ENCODE measurements around the gene DMD. TPM values are rescaled to one million over a fixed set of nuclear protein-coding genes. Genes with fewer than 3 reads are reported as not detected.

The DMD gene
- polyA plus RNA-seq, 4 donors, result 1.6 to 11.6 (median 2.9) TPM

DNA sequence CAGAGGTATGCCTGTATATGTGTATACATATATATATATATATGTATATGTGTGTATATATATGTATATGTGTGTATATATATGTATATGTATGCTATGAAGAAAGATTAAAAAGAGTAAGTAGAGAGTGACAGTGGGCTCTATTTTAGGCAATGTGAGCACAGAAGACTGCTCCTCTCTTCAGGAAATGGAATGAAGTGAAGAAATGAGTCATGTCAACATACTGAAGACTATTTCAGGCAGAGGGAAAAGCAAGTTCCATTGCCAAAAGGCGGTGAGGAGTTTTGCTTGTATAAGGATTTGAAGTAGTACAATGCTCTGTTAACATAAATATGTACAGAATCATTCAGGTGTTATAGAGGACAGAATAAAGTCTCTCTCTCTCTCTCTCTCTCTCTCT is 1366.3 kb downstream of the DMD start:
- H3K9me3 ChIP-seq (ENCODE audit: control insufficient read depth in 2 of 2, insufficient read depth in 1 of 2, low read depth in 1 of 2, low read length in 1 of 2), result no peaks in the 10 kb centered on the region
- FAIRE-seq, result no peak

DNA sequence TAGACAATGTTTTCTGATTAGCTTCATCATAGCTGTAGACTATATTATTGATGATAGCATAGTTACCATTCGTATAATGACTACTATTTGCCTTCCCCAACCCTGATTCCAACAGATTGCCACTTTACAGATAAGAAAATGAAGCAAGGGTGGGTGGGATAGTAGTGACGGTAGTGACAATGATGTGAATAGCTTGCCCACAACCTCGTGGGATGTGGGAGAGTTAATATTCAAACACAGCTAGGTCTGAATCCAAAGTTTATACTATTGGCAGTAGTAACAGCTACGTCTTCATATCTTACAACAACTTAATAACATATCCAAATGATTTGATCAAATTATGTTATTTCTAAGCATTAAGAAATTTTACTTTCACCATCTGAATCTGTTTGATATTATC is 1372.7 kb downstream of the DMD start:
- FAIRE-seq (no peak), DNase-seq (no peak)
- Histone ChIP-seq H3K4me3 (ENCODE audit: low read depth in 1 of 3, low read length in 3 of 3) (no peak overlapping the region), H3K27ac (ENCODE audit: low read depth in 1 of 3, low read length in 2 of 3) (no peak overlapping the region), H3K27me3 (ENCODE audit: control insufficient read depth in 3 of 3, insufficient read depth in 3 of 3, low read length in 3 of 3) (no peaks in the 10 kb centered on the region), H3K36me3 (ENCODE audit: control insufficient read depth in 3 of 3, insufficient read depth in 2 of 3, low read depth in 1 of 3, low read length in 3 of 3) (no peaks in the 10 kb centered on the region), H3K4me1 (ENCODE audit: control insufficient read depth in 3 of 3, insufficient read depth in 2 of 3, low read depth in 1 of 3, low read length in 2 of 3) (no peaks in the 10 kb centered on the region), H3K9me3 (ENCODE audit: control insufficient read depth in 2 of 2, insufficient read depth in 1 of 2, low read depth in 1 of 2, low read length in 1 of 2) (no peaks in the 10 kb centered on the region)
- WGBS, 3 donors, result 59 to 62% (median 60%) methylated on average over 4 of the region's 4 CpGs

More for the DNA sequence above, 1366.3 kb downstream of the DMD start:
- Histone ChIP-seq H3K27me3 (ENCODE audit: control insufficient read depth in 3 of 3, insufficient read depth in 3 of 3, low read length in 3 of 3) (no peaks in the 10 kb centered on the region), H3K4me3 (ENCODE audit: low read depth in 1 of 3, low read length in 3 of 3) (no peak overlapping the region), H3K27ac (ENCODE audit: low read depth in 1 of 3, low read length in 2 of 3) (no peak overlapping the region), H3K36me3 (ENCODE audit: control insufficient read depth in 3 of 3, insufficient read depth in 2 of 3, low read depth in 1 of 3, low read length in 3 of 3) (no peaks in the 10 kb centered on the region), H3K4me1 (ENCODE audit: control insufficient read depth in 3 of 3, insufficient read depth in 2 of 3, low read depth in 1 of 3, low read length in 2 of 3) (no peaks in the 10 kb centered on the region)
- 77 to 100% (median 90%) methylated on average over 1 of the region's 1 CpG for WGBS, 3 donors
- no peak for DNase-seq

DNA sequence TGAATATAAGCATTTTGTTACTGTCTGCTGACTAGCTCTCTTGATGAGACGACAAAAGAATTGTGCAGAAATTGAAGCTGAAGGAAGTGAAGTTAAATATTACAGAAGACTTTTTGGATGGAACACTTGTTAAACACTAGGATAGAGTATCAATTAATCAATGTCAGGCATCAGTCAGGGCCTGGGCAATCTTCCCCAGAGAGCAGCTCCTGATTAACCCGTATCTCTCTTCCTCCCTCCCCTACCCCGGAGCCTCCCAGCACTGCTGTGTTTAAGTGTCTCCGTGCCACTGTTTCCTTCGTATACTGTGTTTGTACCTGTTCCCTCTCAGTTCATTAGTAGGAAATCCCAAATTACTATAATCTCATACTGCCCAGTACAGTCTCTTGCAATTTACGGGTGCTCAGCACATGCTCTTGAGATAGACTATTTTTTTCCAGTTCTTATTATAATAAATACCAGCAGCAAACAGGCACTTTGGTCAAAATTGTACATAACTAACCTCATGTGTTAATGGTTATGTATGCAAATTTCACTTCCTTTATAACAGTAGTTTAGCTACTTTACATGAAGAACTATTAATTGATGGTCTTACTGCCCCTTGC is 1373.8 kb downstream of the DMD start:
- Histone ChIP-seq H3K9me3 (ENCODE audit: control insufficient read depth in 2 of 2, insufficient read depth in 1 of 2, low read depth in 1 of 2, low read length in 1 of 2) (no peaks in the 10 kb centered on the region), H3K36me3 (ENCODE audit: control insufficient read depth in 3 of 3, insufficient read depth in 2 of 3, low read depth in 1 of 3, low read length in 3 of 3) (no peaks in the 10 kb centered on the region), H3K27ac (ENCODE audit: low read depth in 1 of 3, low read length in 2 of 3) (no peak overlapping the region), H3K4me3 (ENCODE audit: low read depth in 1 of 3, low read length in 3 of 3) (no peak overlapping the region), H3K4me1 (ENCODE audit: control insufficient read depth in 3 of 3, insufficient read depth in 2 of 3, low read depth in 1 of 3, low read length in 2 of 3) (no peaks in the 10 kb centered on the region), H3K27me3 (ENCODE audit: control insufficient read depth in 3 of 3, insufficient read depth in 3 of 3, low read length in 3 of 3) (no peaks in the 10 kb centered on the region)
- DNase-seq, result no peak
- FAIRE-seq, result no peak
- WGBS, 3 donors, result 71 to 90% (median 84%) methylated on average over 6 of the region's 6 CpGs

DNA sequence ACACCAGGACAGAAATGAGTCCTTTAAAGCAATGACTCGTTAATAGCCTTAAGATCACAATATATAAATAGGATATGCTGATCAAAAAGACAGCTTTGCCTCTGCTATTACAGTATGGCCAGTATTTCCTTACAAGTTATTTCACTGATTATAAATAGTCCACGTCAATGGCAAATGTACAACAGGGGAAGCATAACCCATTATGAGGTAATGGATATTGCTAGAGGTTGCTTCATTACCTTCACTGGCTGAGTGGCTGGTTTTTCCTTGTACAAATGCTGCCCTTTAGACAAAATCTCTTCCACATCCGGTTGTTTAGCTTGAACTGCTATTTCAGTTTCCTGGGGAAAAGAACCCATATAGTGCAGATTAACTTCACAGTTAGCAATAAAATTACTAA is 1374.9 kb downstream of the DMD start:
- no peak overlapping the region for H3K27ac ChIP-seq (ENCODE audit: low read depth in 1 of 3, low read length in 2 of 3)
- H3K36me3 ChIP-seq (ENCODE audit: control insufficient read depth in 3 of 3, insufficient read depth in 2 of 3, low read depth in 1 of 3, low read length in 3 of 3), result no peaks in the 10 kb centered on the region
- no peak for DNase-seq
- H3K27me3 ChIP-seq (ENCODE audit: control insufficient read depth in 3 of 3, insufficient read depth in 3 of 3, low read length in 3 of 3), result no peaks in the 10 kb centered on the region
- H3K4me1 ChIP-seq (ENCODE audit: control insufficient read depth in 3 of 3, insufficient read depth in 2 of 3, low read depth in 1 of 3, low read length in 2 of 3), result no peaks in the 10 kb centered on the region
- 54 to 71% (median 61%) methylated on average over 3 of the region's 3 CpGs for WGBS, 3 donors
- no peak overlapping the region for H3K4me3 ChIP-seq (ENCODE audit: low read depth in 1 of 3, low read length in 3 of 3)
- no peak for FAIRE-seq
- no peaks in the 10 kb centered on the region for H3K9me3 ChIP-seq (ENCODE audit: control insufficient read depth in 2 of 2, insufficient read depth in 1 of 2, low read depth in 1 of 2, low read length in 1 of 2)

DNA sequence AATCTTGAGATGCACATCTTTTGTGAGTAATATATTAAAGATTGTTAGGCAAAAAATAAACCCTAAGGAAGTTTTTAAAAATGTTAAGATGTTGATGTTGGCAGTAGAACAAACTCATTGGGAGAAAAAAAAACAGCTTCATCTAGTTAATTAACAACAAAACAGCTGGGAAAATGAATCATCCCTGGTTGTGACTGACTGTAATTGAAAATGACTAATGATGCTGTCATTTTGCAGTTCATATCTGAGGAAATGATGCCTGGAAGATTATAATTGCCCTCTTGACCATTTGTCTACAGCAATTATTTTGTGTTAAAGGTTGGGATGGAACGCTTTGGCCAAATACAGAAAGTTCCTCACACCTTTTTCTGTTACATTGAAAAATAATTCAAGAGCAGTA is 1379.1 kb downstream of the DMD start:
- FAIRE-seq, result peak; percentile 10
- peak; percentile 6 to 52 for DNase-seq
- 13 to 63% (median 32%) methylated on average over 1 of the region's 1 CpG for WGBS, 3 donors

DNA sequence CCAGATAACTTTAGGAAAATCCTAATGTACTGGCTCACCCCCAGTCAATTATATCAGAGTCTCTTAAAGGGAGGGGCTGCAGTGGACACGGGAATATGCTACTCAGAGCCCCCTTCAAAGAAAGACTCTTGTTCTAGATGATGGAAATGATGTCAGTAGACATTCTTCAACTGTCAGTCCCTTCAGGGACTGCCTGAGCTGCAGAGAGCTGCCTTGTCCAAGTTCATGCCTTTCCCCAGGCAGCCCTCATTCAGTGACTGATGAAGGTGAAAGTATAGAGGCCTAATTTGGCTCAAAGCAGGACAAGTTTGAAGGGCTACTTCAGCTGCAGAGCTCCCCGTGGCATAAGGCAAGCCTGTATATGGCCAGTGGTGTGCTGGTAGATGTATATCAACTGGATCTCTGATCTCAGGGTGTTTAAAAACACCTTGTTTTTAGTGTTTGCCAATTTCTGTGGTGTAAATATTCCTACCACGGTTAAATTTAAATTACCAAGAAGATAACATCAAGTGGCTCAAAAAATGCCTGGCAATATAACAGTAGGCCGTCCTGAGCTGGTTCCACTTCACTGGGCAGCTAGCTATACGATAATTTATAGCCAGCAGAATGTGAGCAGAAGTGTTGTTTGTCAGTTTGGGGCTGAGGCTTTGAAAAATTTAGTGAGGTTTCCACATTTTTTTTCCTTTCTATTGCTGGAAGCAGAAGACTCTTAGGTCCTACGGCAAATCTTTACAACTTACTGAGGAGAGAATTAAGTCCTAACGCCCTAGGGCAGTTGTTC is 1390.7 kb downstream of the DMD start:
- H3K27ac ChIP-seq (ENCODE audit: low read depth in 1 of 3, low read length in 2 of 3), result no peak overlapping the region
- no peaks in the 10 kb centered on the region for H3K27me3 ChIP-seq (ENCODE audit: control insufficient read depth in 3 of 3, insufficient read depth in 3 of 3, low read length in 3 of 3)
- no peak for DNase-seq
- H3K9me3 ChIP-seq (ENCODE audit: control insufficient read depth in 2 of 2, insufficient read depth in 1 of 2, low read depth in 1 of 2, low read length in 1 of 2), result no peaks in the 10 kb centered on the region
- no peaks in the 10 kb centered on the region for H3K36me3 ChIP-seq (ENCODE audit: control insufficient read depth in 3 of 3, insufficient read depth in 2 of 3, low read depth in 1 of 3, low read length in 3 of 3)
- no peaks in the 10 kb centered on the region for H3K4me1 ChIP-seq (ENCODE audit: control insufficient read depth in 3 of 3, insufficient read depth in 2 of 3, low read depth in 1 of 3, low read length in 2 of 3)
- no peak overlapping the region for H3K4me3 ChIP-seq (ENCODE audit: low read depth in 1 of 3, low read length in 3 of 3)
- FAIRE-seq, result no peak
- 71 to 92% (median 84%) methylated on average over 7 of the region's 7 CpGs for WGBS, 3 donors

More for the DNA sequence above, 1379.1 kb downstream of the DMD start:
- H3K4me3 ChIP-seq (ENCODE audit: low read depth in 1 of 3, low read length in 3 of 3), result no peak overlapping the region
- no peaks in the 10 kb centered on the region for H3K4me1 ChIP-seq (ENCODE audit: control insufficient read depth in 3 of 3, insufficient read depth in 2 of 3, low read depth in 1 of 3, low read length in 2 of 3)
- H3K9me3 ChIP-seq (ENCODE audit: control insufficient read depth in 2 of 2, insufficient read depth in 1 of 2, low read depth in 1 of 2, low read length in 1 of 2), result no peaks in the 10 kb centered on the region
- no peaks in the 10 kb centered on the region for H3K27me3 ChIP-seq (ENCODE audit: control insufficient read depth in 3 of 3, insufficient read depth in 3 of 3, low read length in 3 of 3)
- H3K36me3 ChIP-seq (ENCODE audit: control insufficient read depth in 3 of 3, insufficient read depth in 2 of 3, low read depth in 1 of 3, low read length in 3 of 3), result no peaks in the 10 kb centered on the region
- no peak overlapping the region for H3K27ac ChIP-seq (ENCODE audit: low read depth in 1 of 3, low read length in 2 of 3)

DNA sequence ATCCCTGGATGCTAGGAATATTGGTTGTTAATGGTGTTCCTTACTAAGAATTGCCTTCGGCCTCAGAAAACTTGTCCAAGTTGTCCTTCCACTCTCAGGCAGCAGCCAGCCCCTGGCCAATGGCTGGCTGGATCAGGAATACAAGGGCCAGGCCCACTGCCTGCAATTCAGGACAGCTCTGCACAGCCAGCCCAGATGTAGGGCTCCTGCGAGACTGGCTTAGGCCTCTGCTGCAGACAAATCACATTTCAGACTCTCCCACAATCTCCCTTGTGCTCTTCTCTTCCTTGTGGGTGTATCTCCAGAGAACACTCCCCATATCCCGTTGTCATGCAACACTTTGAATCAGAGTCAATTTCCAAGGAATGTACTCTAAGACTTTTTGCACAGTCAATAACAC is 1391.9 kb downstream of the DMD start:
- Histone ChIP-seq H3K4me3 (ENCODE audit: low read depth in 1 of 3, low read length in 3 of 3) (no peak overlapping the region), H3K4me1 (ENCODE audit: control insufficient read depth in 3 of 3, insufficient read depth in 2 of 3, low read depth in 1 of 3, low read length in 2 of 3) (no peaks in the 10 kb centered on the region), H3K27me3 (ENCODE audit: control insufficient read depth in 3 of 3, insufficient read depth in 3 of 3, low read length in 3 of 3) (no peaks in the 10 kb centered on the region), H3K9me3 (ENCODE audit: control insufficient read depth in 2 of 2, insufficient read depth in 1 of 2, low read depth in 1 of 2, low read length in 1 of 2) (no peaks in the 10 kb centered on the region), H3K36me3 (ENCODE audit: control insufficient read depth in 3 of 3, insufficient read depth in 2 of 3, low read depth in 1 of 3, low read length in 3 of 3) (no peaks in the 10 kb centered on the region), H3K27ac (ENCODE audit: low read depth in 1 of 3, low read length in 2 of 3) (no peak overlapping the region)
- WGBS, 3 donors, result 68 to 76% (median 70%) methylated on average over 3 of the region's 3 CpGs
- DNase-seq, result no peak
- no peak for FAIRE-seq

DNA sequence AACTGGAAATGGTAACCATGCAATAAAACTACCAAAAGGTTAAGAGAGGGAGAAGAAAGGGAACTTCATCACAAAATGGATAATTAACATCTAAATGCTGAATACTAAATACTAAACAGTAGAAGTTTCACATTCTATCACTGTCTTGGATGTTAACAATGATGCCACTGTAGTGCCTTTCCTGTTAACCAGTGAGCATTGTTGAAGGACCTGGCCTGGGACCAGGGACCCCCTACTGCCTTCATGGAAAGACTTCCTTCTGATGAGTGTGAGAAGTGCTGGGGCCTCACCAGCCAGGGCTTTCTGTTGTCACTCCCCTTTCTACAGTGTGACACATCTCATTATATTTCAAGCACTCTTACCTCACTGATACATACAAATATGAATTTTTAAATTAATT is 1400.2 kb downstream of the DMD start:
- no peak for FAIRE-seq
- DNase-seq, result no peak

DNA sequence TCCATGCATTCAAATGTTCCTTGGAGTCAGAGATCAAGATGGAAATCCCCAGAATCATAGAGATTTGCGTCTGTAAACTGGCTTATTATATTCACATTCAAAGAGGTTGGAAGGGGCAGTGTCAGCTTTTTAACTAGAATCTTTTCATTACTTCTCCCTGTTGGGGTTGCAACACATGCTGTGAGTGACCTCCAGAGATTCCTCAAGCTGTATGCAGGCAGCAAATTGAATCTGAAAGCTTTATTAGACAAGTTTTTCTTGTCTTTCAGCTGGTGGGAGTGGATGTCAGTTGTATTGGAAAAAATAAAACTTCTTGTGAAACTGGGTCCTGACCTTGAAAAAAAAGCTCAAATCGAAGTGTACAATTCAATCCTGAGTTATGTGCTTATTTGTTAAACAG is 1403.0 kb downstream of the DMD start:
- H3K4me1 ChIP-seq (ENCODE audit: control insufficient read depth in 3 of 3, insufficient read depth in 2 of 3, low read depth in 1 of 3, low read length in 2 of 3), result no peaks in the 10 kb centered on the region
- 48 to 77% (median 70%) methylated on average over 2 of the region's 2 CpGs for WGBS, 3 donors
- FAIRE-seq (no peak), DNase-seq (no peak)
- no peaks in the 10 kb centered on the region for H3K9me3 ChIP-seq (ENCODE audit: control insufficient read depth in 2 of 2, insufficient read depth in 1 of 2, low read depth in 1 of 2, low read length in 1 of 2)
- no peak overlapping the region for H3K27ac ChIP-seq (ENCODE audit: low read depth in 1 of 3, low read length in 2 of 3)
- H3K4me3 ChIP-seq (ENCODE audit: low read depth in 1 of 3, low read length in 3 of 3), result no peak overlapping the region
- H3K36me3 ChIP-seq (ENCODE audit: control insufficient read depth in 3 of 3, insufficient read depth in 2 of 3, low read depth in 1 of 3, low read length in 3 of 3), result no peaks in the 10 kb centered on the region
- no peaks in the 10 kb centered on the region for H3K27me3 ChIP-seq (ENCODE audit: control insufficient read depth in 3 of 3, insufficient read depth in 3 of 3, low read length in 3 of 3)

More for the DNA sequence above, 1400.2 kb downstream of the DMD start:
- Histone ChIP-seq H3K27me3 (ENCODE audit: control insufficient read depth in 3 of 3, insufficient read depth in 3 of 3, low read length in 3 of 3) (no peaks in the 10 kb centered on the region), H3K4me1 (ENCODE audit: control insufficient read depth in 3 of 3, insufficient read depth in 2 of 3, low read depth in 1 of 3, low read length in 2 of 3) (no peaks in the 10 kb centered on the region), H3K27ac (ENCODE audit: low read depth in 1 of 3, low read length in 2 of 3) (no peak overlapping the region), H3K36me3 (ENCODE audit: control insufficient read depth in 3 of 3, insufficient read depth in 2 of 3, low read depth in 1 of 3, low read length in 3 of 3) (no peaks in the 10 kb centered on the region), H3K4me3 (ENCODE audit: low read depth in 1 of 3, low read length in 3 of 3) (no peak overlapping the region), H3K9me3 (ENCODE audit: control insufficient read depth in 2 of 2, insufficient read depth in 1 of 2, low read depth in 1 of 2, low read length in 1 of 2) (no peaks in the 10 kb centered on the region)

All from small intestine (tissue), 7 donors.